GM18909 (cell line): ENCODE results near the gene LRRC4B.
"Not testable (repeated sequence)": the region's sequence is repeated elsewhere in the genome, so short reads cannot be mapped to it uniquely, and the experiment has no call there.

ENCODE experiments used
- ATAC-seq: cut with Tn5 transposase; IDR thresholded peaks from one replicate; pipeline ENCODE4 v1.9.1; 2021; ENCODE audit warnings: mild to moderate bottlenecking; ENCODE audit not compliant: unreplicated experiment, poor library complexity

LRRC4B gene, protein sequence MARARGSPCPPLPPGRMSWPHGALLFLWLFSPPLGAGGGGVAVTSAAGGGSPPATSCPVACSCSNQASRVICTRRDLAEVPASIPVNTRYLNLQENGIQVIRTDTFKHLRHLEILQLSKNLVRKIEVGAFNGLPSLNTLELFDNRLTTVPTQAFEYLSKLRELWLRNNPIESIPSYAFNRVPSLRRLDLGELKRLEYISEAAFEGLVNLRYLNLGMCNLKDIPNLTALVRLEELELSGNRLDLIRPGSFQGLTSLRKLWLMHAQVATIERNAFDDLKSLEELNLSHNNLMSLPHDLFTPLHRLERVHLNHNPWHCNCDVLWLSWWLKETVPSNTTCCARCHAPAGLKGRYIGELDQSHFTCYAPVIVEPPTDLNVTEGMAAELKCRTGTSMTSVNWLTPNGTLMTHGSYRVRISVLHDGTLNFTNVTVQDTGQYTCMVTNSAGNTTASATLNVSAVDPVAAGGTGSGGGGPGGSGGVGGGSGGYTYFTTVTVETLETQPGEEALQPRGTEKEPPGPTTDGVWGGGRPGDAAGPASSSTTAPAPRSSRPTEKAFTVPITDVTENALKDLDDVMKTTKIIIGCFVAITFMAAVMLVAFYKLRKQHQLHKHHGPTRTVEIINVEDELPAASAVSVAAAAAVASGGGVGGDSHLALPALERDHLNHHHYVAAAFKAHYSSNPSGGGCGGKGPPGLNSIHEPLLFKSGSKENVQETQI

DNA sequence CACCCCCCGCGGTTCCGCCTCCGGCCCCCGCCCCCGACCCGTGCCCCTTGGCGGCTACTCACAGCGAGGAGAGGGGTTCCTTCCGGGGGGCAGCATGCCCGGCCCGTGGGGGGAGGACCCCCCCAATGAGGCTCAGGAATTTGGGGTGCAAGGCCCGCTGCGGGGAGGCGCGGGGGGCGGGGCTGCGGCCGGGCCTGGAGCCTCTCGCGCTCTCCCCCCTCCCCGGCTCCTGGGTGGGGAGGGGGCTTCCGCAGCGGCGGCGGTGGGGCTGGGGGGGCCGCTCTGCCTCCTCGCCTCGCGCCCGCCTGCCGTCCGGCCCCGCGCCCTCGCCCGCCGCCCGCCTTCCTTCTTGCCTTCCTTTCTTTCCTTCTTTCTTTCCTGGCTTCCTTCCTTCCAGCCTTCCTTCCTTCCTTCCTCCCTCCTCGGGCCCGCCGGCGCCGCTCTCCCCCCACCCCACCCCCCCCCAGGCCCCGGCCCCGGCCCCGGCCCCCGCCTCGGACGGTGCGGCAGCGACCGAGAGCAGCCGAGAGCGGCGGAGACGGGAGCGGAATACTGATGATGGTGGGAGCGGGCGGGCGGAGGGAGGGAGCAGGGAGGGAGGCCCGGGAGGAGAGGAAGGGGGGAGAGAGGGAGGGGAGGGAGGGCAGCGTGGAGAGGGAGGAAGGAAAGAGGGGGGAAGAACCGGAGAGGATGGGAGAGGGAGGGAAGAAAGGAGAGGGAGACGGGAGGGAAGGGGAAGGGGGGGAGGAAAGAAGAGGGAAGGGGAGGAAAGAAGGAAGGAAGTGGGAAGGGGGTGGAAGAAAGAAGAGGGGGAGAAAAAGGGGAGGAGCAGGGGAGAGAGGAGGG lies at the start of gene LRRC4B:
Gene LRRC4B (minus strand): TSS at position 554 of the 846 bp plus-strand sequence. CDS start 19,597 bp downstream, outside the sequence.
- ATAC-seq: no peak

DNA sequence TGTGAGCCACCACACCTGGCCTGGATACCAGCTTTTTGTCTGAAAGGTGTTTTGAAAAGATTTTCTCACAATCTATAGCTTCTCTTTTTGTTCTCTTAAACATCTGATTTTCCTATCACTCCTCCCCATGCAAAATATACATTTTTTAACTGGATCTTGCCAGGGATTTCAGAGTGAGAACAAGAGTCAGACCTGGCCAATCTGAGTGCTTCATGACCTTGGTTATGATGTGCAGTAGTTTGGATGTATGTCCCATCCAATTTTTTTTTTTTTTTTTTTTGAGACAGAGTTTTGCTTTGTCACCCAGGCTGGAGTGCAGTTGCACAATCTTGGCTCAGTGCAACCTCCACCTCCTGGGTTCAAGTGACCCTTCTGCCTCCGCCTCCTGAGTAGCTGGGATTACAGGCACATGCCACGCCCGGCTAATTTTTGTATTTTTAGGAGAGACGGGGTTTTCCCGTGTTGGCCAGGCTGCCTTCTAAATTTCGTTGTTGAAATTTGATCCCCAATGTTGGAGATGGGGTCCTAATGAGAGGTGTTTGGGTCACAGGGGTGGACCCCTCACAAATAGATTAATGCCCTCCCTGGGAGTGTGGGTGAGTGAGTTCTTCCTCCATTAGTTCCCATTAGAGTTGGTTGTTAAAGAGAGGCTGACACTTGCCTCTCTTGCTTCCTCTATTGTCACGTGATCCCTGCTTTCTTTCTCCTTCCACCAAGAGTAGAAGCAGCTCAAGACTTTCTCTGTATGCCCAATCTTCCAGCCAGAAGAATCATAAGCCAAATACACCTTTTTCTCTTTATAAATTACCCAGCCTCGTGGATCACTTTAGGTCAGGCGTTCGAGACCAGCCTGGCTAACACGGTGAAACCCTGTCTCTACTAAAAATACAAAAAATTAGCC lies 44.5 kb upstream of the LRRC4B start:
- not testable (repeated sequence) for ATAC-seq

DNA sequence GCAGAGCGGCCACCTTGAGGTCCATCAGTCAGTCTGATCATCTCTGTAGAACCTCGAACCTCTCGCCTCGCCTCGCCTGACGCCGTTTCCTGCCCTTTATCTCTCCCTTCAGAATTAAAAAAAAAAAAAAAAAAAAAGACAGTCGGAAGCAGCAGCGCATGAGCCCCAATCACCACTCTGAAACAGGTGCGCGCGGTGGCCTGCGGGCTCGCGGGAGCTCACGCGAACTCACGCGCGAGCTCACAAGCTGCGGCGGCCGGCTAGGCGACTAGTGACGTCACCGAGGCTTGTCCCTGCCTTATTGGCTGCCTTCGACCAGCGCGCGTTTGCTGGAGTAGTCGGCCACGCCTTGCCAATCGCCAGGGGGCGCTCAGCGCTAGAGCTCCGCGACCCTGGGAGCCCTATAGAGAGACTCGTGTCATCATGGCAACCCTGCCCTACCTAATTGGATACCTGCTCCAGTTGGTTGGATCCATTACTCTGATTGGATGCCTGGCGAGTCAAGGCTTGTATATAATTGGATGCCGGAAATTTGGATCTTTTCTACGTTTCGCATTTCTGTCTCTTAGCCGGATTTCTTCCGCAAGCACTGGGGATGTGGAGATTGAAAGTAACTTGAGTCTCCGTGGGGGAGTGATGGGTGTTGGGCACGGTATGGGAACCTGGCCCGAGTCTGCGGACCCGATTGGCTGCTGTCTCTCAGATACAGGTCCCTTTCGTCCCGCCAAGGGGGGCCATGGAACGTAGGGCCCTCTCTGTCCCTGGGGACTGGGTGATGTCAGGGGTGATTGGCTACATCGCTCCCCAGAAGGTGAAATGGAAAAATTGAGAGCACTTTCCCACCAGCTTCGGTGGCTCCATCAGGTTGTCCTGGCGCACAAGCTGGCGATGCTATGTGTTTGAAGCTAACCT lies 39.9 kb upstream of the LRRC4B start:
- ATAC-seq: no peak

DNA sequence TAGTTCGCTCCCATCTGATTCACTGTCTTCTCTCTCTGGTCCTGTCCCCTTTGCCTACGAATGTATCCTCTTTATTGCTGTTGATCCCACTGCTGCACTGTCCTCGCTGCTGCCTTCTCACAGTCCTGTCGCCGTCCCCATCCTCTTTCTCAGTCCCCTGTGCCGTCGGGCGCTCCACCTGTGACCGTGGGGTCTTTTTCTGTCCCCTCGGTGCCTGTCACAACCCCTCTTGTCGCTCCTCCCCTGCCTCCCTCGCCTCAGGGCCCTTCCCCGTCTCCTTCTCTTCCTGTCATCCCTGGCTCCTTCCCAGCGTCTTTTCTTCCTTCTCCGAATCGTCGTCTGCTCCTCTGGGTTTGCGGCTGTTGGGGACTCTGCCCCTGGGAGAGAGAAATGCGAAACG lies 39.2 kb upstream of the LRRC4B start:
- no peak for ATAC-seq

DNA sequence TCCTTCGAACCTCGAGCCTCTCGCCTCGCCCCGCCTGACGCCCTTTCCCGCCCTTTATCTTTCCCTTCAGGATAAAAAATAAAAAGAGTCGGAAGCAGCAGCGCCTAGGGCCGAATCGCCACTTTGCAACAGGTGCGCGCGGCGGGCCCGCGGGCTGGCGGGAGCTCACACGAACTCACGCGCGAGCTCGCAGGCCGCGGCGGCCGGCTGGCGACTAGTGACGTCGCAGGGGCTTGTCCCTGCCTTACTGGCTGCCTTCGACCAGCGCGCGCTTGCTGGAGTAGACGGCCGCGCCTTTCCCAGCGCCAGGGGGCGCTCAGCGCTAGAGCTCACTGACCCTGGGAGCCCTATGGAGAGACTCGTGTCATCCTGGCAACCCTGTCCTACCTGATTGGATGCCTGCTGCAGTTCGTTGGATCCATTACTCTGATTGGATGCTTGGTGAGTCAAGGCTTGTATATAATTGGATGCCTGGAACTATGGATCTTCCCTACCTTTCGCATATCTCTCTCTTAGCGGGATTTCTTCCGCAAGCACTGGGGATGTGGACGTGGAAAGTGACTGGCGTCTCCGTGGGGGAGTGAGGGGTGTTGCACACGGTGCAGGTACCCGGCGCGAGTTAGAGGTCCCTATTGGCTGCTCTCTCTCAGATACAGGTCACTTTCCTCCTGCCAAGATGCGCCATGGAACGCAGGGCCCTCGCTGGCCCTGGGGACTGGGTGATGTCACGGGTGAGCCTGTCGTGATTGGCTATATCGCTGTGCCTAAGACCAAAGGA lies 38.0 kb upstream of the LRRC4B start:
- not testable (repeated sequence) for ATAC-seq

DNA sequence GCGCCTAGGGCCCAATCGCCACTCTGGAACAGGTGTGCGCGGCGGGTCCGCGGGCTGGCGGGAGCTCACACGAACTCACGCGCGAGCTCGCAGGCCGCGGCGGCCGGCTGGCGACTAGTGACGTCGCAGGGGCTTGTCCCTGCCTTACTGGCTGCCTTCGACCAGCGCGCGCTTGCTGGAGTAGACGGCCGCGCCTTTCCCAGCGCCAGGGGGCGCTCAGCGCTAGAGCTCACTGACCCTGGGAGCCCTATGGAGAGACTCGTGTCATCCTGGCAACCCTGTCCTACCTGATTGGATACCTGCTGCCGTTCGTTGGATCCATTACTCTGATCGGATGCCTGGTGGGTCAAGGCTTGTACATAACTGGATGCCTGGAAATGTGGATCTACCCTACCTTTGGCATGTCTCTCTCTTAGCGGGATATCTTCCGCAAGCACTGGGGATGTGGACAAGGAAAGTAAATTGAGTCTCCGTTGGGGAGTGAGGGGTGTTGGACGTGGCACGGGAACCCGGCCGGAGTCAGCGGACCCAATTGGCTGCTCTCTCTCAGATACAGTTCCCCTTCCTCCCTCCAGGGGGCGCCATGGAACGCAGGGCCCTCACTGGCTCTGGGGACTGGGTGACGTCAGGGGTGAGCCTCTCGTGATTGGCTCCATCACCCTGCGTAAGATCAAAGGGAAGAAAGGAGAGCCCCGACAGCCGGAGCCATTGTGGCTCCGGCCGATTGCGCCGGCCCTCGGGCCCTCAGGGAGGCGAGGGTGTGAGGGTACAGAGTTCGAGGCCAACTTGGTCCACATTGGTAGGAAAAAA lies 36.2 kb upstream of the LRRC4B start:
- ATAC-seq: not testable (repeated sequence)

DNA sequence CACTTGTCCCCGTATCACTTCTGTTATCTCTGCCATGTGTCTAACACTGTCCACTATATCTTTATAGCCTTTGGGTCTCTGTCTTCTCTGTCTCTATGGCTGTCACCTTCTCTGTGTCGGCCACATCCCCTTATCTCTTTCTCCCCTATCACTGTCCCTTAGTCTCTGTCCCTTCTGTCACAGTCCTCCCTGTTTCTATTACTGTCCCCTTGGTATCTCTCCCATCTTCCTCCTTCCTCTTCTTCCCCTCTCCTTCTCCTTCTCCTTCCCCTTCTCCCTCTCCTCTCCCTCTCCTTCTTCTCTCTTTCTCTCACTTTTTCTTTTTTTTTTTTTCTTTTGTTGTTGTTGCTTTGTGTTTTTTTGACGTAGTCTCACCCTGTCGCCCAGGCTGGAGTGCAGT lies 34.7 kb upstream of the LRRC4B start:
- ATAC-seq: no peak

DNA sequence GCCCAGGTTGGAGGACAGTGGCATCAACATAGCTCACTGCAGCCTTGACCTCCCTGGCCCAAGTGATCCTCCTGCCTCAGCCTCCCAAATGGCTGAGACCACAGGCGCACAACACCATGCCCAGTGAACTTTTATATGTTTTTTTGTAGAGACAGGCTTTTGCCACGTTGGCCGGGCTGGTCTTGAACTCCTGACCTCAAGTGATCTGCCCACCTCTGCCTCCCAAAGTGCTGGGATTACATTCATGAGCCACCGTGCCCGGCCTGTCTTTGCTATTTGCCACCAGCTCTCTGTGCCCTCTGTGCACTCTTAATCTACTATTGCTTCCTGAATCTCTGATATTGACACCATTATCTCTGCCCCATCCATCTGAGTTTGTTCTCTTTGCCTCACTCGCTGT lies 34.3 kb upstream of the LRRC4B start:
- no peak for ATAC-seq

DNA sequence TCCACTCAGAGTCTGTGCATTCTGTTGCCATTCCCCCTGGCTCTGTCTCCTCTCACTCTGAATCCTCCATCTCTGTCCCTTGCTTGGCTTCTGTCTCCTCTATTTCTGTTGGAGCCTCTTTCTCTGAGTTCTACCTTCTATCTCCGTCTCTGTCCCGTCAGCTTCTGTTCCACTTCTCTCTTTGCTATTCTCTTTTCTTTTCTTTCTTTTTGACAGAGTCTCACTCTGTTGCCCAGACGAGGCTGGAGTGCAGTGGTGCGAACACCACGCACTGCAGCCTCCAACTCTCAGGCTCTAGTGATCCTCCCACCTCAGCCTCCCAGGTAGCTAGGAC lies 33.8 kb upstream of the LRRC4B start:
- no peak for ATAC-seq

DNA sequence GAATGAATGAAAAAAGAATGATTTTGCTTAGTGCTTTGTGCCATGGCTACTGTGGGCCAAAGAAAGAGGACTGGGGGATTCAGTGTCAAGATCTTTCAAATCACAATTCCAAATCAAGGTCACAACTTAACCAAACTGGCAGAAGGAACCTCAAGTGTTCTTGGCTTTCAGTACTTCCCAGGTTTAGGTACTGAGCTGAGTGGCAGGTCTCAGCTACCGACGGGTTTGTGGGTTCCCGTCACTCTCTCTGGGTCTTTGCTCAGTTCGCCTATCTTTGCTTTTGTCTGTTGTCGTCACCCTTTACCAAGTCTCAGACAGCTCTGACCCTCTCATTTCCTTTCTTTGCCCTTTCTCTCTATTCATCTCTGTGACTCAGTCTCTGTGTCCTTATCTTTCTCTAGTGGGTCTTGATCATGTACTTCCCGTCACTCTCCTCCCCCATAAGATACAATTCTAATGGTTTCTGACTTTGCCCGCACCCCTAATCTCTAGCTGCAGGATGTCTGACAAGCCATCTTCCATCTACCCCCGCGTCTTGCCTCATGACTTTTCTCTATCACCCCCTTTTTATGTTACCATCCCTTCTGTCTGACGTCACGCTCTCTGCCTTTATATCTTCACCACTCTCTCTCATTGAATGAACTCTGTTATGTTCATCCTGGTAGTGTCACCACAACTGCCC lies 33.3 kb upstream of the LRRC4B start:
- ATAC-seq: no peak

DNA sequence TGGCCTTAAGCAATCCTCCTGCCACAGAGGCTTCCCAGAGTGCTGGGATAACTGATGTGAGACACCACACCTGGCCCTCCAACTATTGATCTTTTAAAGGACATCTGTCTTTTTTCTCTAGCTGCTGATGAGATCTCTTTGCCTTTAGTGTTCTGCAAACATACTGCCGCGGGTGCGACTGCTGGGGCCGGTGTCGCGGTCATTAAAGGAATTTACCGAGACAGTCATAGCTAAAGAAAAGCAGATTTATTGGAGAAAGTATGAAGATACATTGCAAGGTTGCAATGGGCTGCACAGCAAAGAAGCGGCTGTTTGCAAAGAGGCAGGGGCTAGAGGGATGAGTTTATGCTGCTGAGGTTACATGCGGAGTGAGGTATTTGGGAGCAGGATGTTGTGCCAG lies 31.2 kb upstream of the LRRC4B start:
- ATAC-seq: no peak

DNA sequence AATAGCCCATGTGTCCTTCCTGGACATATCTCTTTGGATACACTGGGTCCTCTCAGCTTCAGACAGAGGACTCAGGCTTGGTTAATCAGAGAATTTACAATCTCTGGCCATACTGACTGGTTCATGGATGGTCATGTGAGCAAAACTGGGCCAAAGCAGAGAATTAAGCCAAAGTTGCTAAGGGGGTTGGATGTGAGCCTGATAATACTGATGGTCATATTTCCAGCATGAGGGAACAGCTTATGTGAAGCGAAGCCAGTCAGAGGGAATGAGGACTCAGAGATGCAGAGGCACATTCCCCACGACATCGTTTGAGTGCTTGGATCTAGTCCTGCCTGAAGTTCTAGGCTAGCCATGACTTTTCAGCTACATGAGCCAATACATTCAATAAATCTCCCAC lies 22.0 kb upstream of the LRRC4B start:
- no peak for ATAC-seq

DNA sequence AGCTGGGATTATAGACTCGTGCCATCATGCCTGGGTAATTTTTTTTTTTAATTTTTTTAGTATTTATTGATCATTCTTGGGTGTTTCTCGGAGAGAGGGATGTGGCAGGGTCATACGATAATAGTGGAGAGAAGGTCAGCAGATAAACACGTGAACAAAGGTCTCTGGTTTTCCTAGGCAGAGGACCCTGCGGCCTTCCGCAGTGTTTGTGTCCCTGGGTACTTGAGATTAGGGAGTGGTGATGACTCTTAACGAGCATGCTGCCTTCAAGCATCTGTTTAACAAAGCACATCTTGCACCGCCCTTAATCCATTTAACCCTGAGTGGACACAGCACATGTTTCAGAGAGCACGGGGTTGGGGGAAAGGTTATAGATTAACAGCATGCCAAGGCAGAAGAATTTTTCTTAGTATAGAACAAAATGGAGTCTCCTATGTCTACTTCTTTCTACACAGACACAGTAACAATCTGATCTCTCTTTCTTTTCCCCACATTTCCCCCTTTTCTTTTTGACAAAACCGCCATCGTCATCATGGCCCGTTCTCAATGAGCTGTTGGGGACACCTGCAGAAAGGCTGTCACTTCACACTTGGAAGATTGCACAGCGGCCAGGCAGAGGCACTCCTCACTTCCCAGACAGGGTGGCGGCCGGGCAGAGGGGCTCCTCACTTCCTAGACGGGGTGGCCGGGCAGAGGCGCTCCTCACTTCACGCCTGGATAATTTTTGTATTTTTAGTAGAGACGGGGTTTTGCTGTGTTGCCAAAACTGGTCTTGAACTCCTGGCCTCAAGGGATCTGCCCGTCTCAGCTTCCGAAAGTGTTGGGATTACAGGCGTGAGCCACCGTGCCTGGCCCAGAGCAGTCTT lies 13.8 kb upstream of the LRRC4B start:
- not testable (repeated sequence) for ATAC-seq

DNA sequence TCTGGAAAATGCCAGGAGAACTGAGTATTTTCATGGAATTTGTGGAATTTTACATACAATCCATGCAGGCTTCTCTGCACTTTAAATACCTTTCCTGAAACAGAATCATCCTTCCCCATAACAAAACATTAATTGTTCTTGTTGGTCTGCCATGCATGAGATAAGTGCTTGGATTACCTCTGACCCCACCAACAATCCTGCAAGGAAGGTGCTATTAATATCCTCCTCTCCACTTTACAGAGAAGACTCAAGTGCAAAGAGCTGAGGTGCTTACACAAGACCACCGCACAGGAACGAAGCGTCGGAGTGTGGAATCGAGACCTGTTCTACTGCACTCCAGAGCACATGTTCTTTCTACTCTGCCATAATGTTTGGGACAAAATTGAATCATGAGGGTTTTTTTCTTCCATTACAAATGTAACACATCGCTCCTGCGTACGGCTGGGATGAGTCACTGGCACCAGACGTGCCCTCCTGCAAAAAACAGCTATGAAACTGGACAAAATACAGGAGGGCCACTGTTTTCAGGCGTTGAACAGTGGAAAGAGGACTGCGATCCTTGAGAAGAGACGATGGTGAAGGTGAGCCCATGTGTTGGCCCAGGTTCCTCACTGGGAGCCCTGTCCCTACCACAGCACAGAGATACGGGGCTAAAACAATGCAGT lies 12.9 kb upstream of the LRRC4B start:
- no peak for ATAC-seq

DNA sequence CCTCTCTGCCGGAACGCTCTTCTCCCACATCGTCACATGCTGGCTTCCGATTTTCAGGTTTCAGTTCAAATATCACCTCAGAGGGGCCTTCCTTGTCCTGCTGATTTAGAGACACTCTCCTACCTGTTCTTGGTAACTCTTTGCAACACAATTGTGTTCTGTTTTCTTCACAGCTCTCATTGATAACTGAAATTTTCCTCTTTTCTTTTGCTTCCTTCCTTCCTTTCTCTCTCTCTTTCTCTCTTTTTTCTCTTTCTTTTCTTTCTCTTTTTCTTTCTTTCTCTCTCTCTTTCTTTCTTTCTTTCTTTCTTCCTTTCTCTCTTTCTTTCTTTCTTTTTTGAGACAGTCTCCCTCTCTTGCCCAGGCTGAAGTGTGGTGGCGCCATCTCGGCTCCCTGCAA lies 12.0 kb upstream of the LRRC4B start:
- ATAC-seq: no peak
